ENCODE measurements around the gene GEMIN2.
"Not testable (repeated sequence)": the region's sequence is repeated elsewhere in the genome, so short reads cannot be mapped to it uniquely, and the experiment has no call there.

Gene GEMIN2

DNA sequence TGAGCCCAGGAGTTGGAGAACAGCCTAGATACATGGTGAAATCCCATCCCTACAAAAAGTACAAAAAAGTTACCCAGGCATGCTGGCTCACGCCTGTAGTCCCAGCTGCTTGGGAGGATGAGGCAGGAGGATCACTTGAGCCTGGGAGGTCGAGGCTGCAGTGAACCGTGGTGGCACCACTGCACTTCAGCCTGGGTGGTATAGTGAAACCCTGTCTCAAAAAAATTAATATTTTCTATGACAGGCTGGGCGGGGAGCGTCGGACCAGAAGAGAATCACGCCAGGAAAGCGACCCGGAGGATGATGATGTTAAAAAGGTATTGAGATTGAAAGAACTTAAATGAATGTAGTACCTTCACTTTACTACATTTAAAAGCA is 63.0 kb downstream of the GEMIN2 start:
- no peak for DNase-seq (ENCODE audit: low spot score)

DNA sequence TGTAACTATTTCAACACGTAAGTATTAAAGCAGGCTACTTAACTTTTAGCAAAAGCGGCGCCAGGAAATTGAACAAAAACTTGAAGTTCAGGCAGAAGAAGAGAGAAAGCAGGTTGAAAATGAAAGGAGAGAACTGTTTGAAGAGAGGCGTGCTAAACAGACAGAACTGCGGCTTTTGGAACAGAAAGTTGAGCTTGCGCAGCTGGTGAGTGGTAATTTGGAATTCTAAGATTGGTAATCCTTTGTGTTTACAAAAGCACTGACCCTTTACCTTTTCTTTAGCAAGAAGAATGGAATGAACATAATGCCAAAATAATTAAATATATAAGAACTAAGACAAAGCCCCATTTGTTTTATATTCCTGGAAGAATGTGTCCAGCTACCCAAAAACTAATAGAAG is 64.9 kb downstream of the GEMIN2 start:
- DNase-seq (ENCODE audit: low spot score) = no peak

DNA sequence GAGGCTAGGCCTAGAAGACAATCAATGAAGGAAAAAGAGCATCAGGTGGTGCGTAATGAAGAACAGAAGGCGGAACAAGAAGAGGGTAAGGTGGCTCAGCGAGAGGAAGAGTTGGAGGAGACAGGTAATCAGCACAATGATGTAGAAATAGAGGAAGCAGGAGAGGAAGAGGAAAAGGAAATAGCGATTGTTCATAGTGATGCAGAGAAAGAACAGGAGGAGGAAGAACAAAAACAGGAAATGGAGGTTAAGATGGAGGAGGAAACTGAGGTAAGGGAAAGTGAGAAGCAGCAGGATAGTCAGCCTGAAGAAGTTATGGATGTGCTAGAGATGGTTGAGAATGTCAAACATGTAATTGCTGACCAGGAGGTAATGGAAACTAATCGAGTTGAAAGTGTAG is 66.4 kb downstream of the GEMIN2 start:
- no peak for DNase-seq (ENCODE audit: low spot score)

DNA sequence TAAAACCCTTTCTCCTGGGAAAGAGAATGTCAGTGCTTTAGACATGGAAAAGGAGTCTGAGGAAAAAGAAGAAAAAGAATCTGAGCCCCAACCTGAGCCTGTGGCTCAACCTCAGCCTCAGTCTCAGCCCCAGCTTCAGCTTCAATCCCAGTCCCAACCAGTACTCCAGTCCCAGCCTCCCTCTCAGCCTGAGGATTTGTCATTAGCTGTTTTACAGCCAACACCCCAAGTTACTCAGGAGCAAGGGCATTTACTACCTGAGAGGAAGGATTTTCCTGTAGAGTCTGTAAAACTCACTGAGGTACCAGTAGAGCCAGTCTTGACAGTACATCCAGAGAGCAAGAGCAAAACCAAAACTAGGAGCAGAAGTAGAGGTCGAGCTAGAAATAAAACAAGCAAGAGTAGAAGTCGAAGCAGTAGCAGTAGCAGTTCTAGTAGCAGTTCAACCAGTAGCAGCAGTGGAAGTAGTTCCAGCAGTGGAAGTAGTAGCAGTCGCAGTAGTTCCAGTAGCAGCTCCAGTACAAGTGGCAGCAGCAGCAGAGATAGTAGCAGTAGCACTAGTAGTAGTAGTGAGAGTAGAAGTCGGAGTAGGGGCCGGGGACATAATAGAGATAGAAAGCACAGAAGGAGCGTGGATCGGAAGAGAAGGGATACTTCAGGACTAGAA is 67.0 kb downstream of the GEMIN2 start:
- DNase-seq (ENCODE audit: low spot score) = no peak

GRCh38 chr14:39181693-39182047 is 67.5 kb downstream of the GEMIN2 start:
- DNase-seq (ENCODE audit: low spot score) = no peak

DNA sequence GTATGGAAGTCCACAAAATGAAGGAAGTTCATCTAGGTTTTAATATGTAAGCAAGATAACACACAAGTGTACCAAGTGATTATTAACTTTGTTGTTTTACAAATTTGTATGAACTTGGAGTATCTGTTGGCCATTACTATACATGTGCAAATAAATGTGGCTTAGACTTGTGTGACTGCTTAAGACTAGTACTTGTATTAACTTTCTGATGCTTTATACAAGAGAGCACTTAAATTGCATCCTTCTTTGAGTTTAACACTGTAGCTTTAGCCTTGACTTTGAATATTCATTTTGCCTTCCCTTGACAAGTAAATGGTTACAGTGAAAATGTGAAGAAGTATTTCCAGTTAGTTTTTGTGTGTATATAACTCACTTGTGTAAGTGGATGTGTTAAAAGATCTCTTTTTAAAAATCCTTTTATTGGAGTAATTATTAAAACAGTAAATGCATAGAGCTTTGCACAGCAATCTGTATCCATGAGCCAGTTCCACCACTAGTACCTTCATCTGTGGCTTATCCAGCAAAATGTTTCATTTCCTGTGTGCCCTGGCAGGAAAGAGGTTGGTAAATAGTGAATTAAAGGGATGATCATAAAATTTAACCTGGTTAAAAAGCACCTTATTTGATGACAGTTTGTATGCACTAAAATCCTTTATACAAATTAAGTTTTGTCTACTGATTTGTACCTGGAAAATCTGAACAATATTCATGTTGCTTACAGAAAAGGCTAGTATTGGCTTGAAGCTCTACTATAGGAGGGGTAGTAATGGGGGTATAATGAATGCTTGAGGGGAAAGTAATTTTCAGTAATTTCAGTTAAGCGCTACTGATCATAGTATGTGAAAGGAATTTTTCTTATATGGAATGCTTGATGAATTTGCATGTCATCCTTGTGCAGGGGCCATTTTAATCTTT is 68.9 kb downstream of the GEMIN2 start:
- DNase-seq (ENCODE audit: low spot score) = no peak

- DNase-seq (ENCODE audit: low spot score) = not testable (repeated sequence)
Measured at GRCh38 chr14:39183685-39184003, 69.5 kb downstream of the GEMIN2 start.

DNA sequence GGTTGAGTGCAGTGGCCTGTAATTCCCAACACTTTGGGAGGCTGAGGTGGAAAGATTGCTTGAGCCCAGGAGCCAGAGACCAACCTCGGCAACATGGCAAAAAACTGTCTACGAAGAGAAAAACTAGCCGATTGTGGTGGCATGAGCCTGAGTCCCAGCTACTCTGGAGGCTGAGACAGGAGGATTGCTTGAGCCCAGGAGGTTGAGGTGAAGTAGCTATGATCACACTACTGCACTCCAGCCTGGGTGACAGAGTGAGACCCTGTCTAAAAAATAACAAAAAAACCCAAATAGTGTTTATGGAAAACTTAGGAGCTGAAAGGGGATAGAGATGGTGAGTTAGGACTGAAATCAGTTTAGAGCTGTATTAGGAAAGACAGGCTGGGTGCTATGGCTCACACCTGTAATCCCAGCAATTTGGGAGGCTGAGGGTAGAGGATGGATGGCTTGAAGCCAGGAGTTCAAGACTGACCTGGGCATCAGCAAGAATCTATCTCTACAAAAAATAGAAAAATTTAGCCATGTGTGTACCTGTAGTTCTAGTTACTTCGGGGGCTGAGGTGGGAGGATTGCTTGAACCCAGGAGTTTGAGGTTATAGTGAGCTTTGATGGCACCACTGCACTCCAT is 70.6 kb downstream of the GEMIN2 start:
- no peak for DNase-seq (ENCODE audit: low spot score)

DNA sequence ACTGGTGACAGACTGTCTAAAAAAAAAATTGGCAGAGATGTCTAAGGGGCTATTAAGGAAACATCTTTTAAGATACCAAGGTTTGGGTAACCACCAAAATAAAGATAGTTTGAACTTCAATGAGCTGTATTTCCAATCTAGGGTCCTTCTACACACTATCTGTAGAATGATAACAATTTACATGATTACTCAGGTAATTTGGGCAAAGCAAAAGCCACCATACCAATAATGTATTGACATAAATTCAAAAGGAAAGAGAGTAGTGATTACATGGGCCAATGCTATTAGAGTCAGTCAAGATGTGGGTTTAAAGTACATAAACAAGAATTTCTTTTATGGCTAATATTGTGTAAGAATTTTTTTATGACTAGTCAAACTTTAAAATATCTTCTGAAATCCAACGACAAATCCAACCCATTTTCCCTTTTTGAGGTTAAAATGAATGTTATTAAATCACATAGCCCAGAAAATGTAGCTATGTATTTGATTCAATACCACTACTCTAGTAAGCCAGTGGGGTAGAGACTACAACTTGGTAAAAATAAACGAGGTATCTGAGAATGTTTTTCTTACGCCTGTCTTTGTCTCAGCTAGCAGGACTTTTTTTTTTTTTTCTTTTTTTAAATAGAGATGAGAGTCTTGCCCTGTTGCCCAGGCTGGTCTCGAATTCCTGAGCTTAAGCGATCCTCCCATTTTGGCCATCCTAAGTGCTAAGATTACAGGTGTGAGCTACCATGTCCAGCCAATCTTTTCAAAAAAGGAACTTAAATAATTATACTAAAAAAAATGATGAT is 71.3 kb downstream of the GEMIN2 start:
- no peak for DNase-seq (ENCODE audit: low spot score)

All from CD4-positive, alpha-beta T cell treated with Interleukin-6 at 100 ng/mL for 8 hours (primary cell).